H1 (cell line): ENCODE measurements around the gene OR13G1.

ENCODE experiments used
- CEBPB ChIP-seq: IDR thresholded peaks from 2 replicates; pipeline ENCODE4 v1.6.1; 2012; ENCODE audit warnings: low read depth, low read length
- CHD2 ChIP-seq: IDR thresholded peaks from 2 replicates; pipeline ENCODE4 v1.6.1; 2012; ENCODE audit warnings: low read length, improper control_type of control experiment

GRCh38 chr1:247680171-247680570, 632 bp upstream of the OR13G1 start:
- no peak for TF ChIP-seq CEBPB
- TF ChIP-seq CHD2 = no peak
